Left colon (tissue), 2 donors: ENCODE data around the gene ZIC4. TPM values are rescaled to one million over a fixed set of nuclear protein-coding genes. Genes with fewer than 3 reads are reported as not detected.

Source experiments
- total RNA-seq, 2 donors: library from RNA; stranded (reverse); fragmentation: NEBNext Ultra II Directional; extraction: Animal tissue kit (Norgen Biotek cat#: 25700); gene quantifications; one replicate each; pipeline ENCODE4 v1.2.1, GENCODE V29; 2021
- donor health status: DM: no; HTN: no; CAD: no.
- donor health status: DM: yes; HTN: yes; CAD: no.

The ZIC4 gene
- total RNA-seq, 2 donors from 2014 or later: not detected

Other genes with a start within 250 kb of the ZIC4 start
- gene ZIC1, start 2.8 kb upstream of the ZIC4 start, total RNA-seq: not detected